HG03103 (cell line): ENCODE measurements around the gene APBA2.
"Not testable (repeated sequence)": the region's sequence is repeated elsewhere in the genome, so short reads cannot be mapped to it uniquely, and the experiment has no call there.

ENCODE experiments used
- ATAC-seq: cut with Tn5 transposase; IDR thresholded peaks from one replicate; pipeline ENCODE4 v1.9.1; 2021; ENCODE audit warnings: low read depth; ENCODE audit not compliant: unreplicated experiment

APBA2 gene

GRCh38 chr15:28876845-28877185 lies 9.0 kb upstream of the APBA2 start:
- ATAC-seq, result no peak

- no peak for ATAC-seq
These were observed 7.6 kb upstream of the APBA2 start for GRCh38 chr15:28878209-28878608.

DNA sequence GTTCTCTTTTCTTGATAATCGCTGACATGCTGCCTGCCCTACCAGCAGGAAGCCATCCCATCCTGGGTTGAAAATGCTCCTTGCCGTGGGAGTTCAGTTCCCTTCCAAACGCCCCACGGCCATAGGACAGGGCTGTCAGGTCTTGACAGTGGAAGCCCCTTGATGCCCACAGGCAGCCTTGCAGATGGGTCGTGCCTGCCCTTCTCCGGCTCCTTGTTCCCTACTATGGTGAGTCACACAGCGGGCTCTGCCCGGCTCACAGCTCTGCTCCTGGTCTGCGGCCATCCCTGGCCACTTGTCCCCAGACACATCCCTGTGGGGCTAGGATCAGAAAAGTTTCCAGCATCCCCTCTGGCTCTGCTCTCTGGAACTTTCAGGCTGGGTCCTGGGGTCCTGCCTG lies 6.2 kb upstream of the APBA2 start:
- no peak for ATAC-seq

DNA sequence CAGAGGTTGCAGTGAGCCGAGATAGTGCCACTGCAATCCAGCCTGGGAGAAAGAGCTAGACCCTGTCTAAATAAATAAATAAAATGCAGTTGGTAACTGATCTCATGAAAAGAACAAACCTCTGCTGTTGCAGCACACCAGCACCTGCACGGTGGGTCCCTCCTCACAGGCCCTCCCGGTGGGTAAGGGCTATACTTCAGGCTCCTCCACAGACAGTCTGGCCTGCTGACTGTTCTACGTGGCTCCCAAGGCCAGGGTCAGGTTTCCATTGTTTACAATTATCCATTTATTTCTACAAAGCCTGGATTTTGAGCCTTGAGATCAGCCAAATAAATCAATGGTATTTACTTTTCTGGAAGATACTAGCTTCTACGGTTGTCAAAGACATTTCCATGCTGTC lies 5.1 kb upstream of the APBA2 start:
- ATAC-seq, result no peak

DNA sequence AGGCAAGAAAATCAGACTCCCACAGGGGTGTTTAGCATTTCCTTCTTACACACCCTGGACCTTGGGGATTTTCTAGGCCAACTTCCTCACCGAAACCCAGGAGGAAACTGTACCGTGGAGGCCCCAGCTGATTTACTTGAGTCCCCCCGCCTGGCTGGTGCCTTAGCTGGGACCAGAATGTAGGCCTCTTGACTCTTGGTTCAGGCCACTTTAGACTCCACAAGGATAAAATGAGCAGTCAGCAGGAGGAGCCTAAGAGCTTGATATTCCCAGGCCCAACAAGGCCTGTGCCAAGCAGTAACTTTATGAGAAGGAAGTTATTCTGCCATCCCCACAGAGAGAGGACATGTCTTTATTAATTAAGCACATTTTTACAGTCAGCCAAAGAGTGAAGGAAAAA lies 4.6 kb upstream of the APBA2 start:
- no peak for ATAC-seq

DNA sequence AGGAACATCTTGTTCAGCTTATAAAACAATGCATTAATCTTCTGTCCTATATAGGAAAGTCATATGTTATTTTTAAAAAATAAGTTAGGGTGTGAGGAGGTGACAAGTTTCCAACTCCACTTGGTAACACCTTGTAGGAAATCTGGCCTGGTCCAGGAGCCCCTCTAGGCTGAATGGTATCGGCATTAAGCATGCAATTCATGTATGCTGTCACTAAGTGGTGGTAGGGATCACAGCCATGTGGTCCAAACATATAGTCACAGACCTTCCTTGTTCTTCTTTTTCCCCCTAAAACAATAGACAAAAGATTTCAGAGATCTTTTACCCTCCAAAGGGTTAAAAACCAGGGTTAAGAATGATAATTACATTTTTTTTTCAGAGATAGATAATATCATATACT lies 4.2 kb upstream of the APBA2 start:
- no peak for ATAC-seq

DNA sequence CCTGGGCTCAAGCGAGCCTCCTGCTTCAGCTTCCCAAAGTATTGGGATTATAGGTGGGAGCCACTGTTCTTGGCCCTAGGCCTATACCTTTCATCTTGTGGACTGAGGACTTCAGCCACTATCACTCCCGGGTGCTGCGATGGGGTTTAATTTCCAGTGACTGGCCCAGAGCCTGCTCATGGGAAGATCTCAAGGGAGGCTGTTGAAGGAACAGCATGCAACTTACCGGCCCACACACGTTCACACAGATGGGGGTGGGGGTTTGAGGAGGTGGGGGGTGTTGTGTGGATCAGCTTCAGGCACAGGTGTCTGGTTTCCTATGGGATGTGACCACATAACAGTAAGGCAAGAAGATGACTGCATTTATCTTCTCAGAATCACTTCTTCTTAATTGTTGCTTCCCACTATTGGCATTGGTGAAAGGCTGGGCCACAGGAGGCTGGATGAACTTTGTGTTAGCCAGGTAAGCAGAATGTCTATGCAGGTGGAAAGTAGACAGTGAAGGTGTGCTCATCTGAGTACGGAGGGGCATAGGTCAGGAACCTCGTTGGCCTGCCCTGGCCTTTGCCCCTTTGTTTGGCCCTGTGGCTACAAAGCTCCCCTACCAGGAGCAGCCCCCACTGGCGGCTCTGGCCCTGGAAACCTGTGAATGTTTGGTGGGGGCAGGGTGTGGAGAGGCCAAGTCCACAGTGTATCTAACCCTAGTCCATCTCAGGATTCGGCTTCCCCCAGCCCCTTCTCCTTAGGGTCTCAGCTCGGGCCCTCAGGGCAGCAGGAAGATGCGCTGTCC lies 1.4 kb upstream of the APBA2 start:
- no peak for ATAC-seq

- ATAC-seq, result no peak
These were observed 595 bp upstream of the APBA2 start for GRCh38 chr15:28885128-28885629.

DNA sequence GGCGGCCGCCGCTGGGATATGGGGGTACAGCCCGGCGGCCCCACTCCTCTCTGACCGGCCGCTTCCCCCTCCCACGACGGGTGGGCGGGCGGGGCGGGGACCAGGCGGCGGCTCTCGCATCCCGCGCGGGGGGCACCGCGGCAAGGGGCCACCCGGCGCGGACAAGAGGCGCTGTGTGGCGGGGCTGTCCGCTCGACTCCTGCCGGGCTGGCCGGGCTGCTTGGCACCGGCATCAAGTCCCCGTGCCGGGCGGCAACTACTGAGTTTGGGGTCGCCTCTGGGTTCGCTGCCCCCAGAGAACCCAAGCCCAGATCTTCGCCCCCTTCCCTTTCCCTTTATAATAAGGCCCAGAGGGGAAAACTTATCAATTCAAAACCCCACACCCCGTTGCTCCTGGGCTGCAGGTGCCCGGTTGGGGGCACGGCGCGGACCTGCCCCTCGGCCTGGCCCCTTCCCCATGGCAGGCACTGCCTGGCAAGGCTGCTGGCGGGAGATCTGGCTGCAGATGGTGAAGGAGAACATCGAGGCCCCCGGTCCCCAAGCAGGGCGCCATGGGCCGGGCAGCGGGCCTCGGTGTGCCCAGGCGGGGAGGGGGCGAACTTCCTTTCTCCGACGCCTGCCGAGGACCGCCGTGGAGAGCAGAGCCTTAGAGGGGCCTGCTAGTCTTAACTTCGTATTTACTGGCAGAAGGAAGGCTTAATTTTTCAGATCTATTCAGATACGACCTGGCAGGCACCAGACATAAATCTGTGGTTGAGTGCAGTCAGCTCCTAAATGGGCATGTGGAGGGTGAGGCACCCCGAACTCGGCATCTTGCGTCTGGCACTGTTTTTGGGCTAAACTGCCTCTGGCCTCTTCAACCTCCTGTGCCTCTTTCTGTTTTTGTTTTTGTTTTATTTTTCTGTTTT lies 911 bp downstream of the APBA2 start:
- no peak for ATAC-seq

DNA sequence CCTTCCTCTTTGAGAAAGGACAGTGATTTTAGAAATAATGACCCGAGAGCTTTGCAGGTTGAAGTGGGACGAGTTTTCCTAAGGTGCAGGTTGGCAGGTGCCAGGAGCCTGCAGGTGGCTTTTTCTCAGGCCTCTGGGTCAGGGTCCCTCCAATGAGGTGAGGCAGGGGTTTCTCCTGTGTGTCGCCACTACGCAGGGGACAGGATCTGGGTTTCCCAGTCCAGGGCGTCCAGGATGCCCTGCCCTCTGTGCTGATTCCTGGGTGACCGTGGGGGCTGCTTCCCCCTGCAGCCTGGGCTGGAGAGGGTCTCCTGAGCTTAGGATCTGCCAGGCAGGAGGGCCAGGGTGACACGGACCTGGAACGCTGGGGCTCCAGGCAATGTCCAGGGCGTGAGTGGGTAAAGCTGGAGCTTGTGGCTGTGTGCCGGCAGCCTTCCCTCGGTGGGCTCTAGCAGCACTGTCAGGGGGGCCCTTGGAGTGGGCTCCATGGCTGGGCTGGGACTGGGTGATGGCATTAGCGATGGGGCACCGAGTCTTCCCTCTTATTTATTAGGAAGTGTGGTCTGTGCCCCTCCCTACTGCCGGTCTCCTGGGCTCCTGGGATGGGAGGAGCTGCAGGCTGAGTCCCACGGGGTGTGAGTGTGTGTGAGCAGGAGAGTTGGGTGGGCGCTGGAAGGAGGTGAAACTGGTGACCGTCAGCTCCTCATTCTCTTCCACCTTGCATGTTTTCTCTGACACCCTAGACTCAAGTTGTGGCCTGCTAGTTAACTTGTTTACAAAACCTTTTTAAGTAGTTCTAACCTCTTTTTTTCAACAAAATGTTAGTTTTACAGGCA lies 1.8 kb downstream of the APBA2 start:
- no peak for ATAC-seq

- ATAC-seq, result no peak
These were observed 2.6 kb downstream of the APBA2 start for GRCh38 chr15:28888302-28888894.

- ATAC-seq, result no peak
These were observed 3.1 kb downstream of the APBA2 start for GRCh38 chr15:28888900-28889299.

GRCh38 chr15:28889346-28889745 lies 3.6 kb downstream of the APBA2 start:
- no peak for ATAC-seq

DNA sequence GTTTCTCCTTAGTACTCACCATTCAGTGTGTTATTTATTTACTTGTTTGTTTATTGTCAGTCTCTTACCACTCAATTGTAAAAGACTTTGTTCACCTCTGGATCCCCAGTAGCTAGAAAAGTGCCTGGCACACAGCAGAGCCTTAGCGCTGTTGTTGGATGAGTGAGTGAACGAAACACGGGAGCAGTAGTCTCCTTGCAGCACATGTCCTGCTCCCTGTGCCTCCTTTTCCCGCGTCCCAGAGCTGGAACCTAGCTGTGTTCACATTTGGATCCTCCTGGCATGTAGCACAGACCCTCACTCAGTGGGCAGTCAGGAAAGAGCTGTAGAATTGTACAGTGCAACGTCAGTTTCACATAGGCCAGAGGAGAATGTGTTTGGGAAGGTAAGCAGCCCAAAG lies 4.1 kb downstream of the APBA2 start:
- not testable (repeated sequence) for ATAC-seq

- ATAC-seq, result not testable (repeated sequence)
These were observed 4.5 kb downstream of the APBA2 start for GRCh38 chr15:28890291-28890690.

- no peak for ATAC-seq
These were observed 5.1 kb downstream of the APBA2 start for GRCh38 chr15:28890711-28891495.

DNA sequence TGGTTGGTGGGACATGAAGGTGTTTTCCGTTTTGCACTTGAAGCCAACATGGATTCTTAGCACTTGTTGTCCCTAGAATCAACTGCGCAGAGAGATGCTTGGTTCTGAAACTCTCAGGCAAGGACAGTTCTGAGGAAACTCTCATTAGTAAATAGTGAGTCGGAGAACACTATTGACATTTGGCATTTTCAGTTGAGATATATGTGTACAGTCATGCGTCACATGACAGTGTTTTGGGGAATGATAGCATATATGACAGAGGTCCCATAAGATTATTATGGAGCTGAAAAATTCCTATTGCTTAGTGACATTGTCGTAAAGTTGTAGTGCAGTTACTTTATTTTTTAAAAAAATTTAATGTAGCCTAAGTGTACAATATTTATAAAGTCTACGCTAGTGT lies 5.8 kb downstream of the APBA2 start:
- no peak for ATAC-seq

- no peak for ATAC-seq
These were observed 7.2 kb downstream of the APBA2 start for GRCh38 chr15:28892789-28893610.

- no peak for ATAC-seq
These were observed 8.9 kb downstream of the APBA2 start for GRCh38 chr15:28894631-28895030.
